ENCODE results near the gene TMEM175. TPM values are rescaled to one million over a fixed set of nuclear protein-coding genes. Genes with fewer than 3 reads are reported as not detected.

TMEM175 gene
- total and polyA plus RNA-seq, 2 of the 8 experiments (the other 6 are each of a cell fraction or from before 2014, with no cell fraction given) = 4.9 to 20.7 TPM

- Histone ChIP-seq H3K27ac (ENCODE audit: low read depth, low read length) (no peak overlapping the region), H3K4me3 (ENCODE audit: extremely low read depth in 1 of 4, insufficient read depth in 2 of 4, low read depth in 3 of 4, low read length in 4 of 4) (peak overlapping the region in 2 of 4 experiments; percentile 50 to 65; a peak in 3 of 8 replicates), H2BK15ac (ENCODE audit: low read length) (no peak overlapping the region), H4K91ac (replicated peaks; ENCODE audit: insufficient read length, low read length) (no peak overlapping the region), H3K4me1 (replicated peaks in 1 of 4; ENCODE audit: control insufficient read depth in 3 of 4, insufficient read depth in 4 of 4, low read length in 3 of 4) (peaks cover 0 to 3% (median 1%) of the 10 kb centered on the region in 4 experiments; a peak in 4 of 7 replicates), H3K23ac (ENCODE audit: insufficient read length) (no peak overlapping the region), H3K79me2 (ENCODE audit: control insufficient read depth in 1 of 2, insufficient read depth in 2 of 2, low read length in 2 of 2) (no peaks in the 10 kb centered on the region), H3K79me1 (ENCODE audit: low read depth, low read length) (no peaks in the 10 kb centered on the region), H2BK12ac (ENCODE audit: low read depth, low read length) (no peak overlapping the region), H3K18ac (ENCODE audit: extremely low read depth, low read length) (no peak overlapping the region; the same call in 1 of the 2 replicates), H3K9me3 (ENCODE audit: insufficient read depth in 2 of 2, low read depth in 1 of 2, low read length in 1 of 2) (no peaks in the 10 kb centered on the region), H2BK20ac (ENCODE audit: low read length) (no peak overlapping the region), H2AFZ (ENCODE audit: low read length) (no peak overlapping the region), H2AK5ac (ENCODE audit: low read depth, low read length) (0 out of 2 replicates have a peak overlapping the region, but pooled peaks have one; percentile 6), H4K20me1 (replicated peaks in 1 of 2; ENCODE audit: control insufficient read depth in 1 of 2, insufficient read depth in 2 of 2, low read length in 2 of 2) (peaks cover 2 to 6% of the 10 kb centered on the region in 2 experiments), H3K4me2 (ENCODE audit: insufficient read depth in 1 of 2, low read depth in 2 of 2, low read length in 2 of 2) (peak overlapping the region; percentile 75 to 98), H2BK120ac (replicated peaks; ENCODE audit: low read depth, low read length) (no peak overlapping the region), H3K4ac (replicated peaks; ENCODE audit: insufficient read length, low read depth, low read length) (no peak overlapping the region), H4K8ac (ENCODE audit: extremely low read depth, insufficient read depth, low read length) (peak overlapping the region; percentile 28; the same call in 1 of the 2 replicates), H3K14ac (ENCODE audit: insufficient read length) (no peak overlapping the region), H3K23me2 (ENCODE audit: low read depth, low read length) (peaks cover 5% of the 10 kb centered on the region; the same call in 1 of the 2 replicates), H3K27me3 (replicated peaks in 1 of 4; ENCODE audit: control insufficient read depth in 3 of 4, extremely low read depth in 1 of 4, insufficient read depth in 3 of 4, low read length in 3 of 4) (peaks cover 0 to 21% (median 14%) of the 10 kb centered on the region in 4 experiments; a peak in 6 of 7 replicates), H4K5ac (ENCODE audit: insufficient read length, low read depth, low read length) (no peak overlapping the region), H3K56ac (replicated peaks; ENCODE audit: insufficient read length, low read depth, low read length) (no peak overlapping the region), H2BK5ac (ENCODE audit: low read depth, low read length) (no peak overlapping the region), H3K9ac (replicated peaks in 1 of 4; ENCODE audit: extremely low read depth in 1 of 4, low read depth in 3 of 4, low read length in 3 of 4) (no peak overlapping the region), H3K36me3 (ENCODE audit: control insufficient read depth in 2 of 4, insufficient read depth in 4 of 4, low read length in 3 of 4) (no peaks in the 10 kb centered on the region; a peak in 1 of 8 replicates)
- FAIRE-seq = no peak
- CTCF ChIA-PET (ENCODE audit: partially characterized antibody) = interaction anchor here (0.7 to 1.6 kb wide), 8 partner anchors 9 to 54 kb away, joined by 3 to 5 read pairs (median 4); no protein-coding TSS in a partner anchor
- WGBS, 2 experiments (ENCODE audit: extremely low coverage in 1 of 2, insufficient coverage in 1 of 2, insufficient read length in 1 of 2, insufficient replicate concordance in 2 of 2, low coverage in 1 of 2, low lambda C conversion rate in 2 of 2, missing lambda C conversion rate in 1 of 2) = 81% methylated on average over 34 of the region's 37 CpGs; no CpG with 5 or more reads in 1 of the 2 experiments
- DNase-seq (ENCODE audit: low read depth in 1 of 2, low spot score in 2 of 2) = no peak
- no peak for TF ChIP-seq GABPA (IDR thresholded peaks at IDR 0.05; ENCODE audit: borderline replicate concordance, insufficient read depth, low read length)
- TF ChIP-seq SP1 (IDR thresholded peaks at IDR 0.05; ENCODE audit: low read depth, low read length) = no peak
- POLR2A ChIA-PET (ENCODE audit: partially characterized antibody) = interaction anchor here (0.7 to 0.9 kb wide), 2 partner anchors 46 to 60 kb away, joined by 3 read pairs; no protein-coding TSS in a partner anchor
These were observed 55.6 kb downstream of the TMEM175 start for GRCh38 chr4:987624-988513.
